Measurements from ENCODE around the gene MYF5. TPM values are rescaled to one million over a fixed set of nuclear protein-coding genes. Genes with fewer than 3 reads are reported as not detected.

The MYF5 gene
- total and polyA plus RNA-seq, 2 donors: not detected

- no peaks in the 10 kb centered on the region for H3K36me3 ChIP-seq (ENCODE audit: control insufficient read depth in 2 of 2, insufficient read depth in 2 of 2, low read length in 1 of 2)
- no peaks in the 10 kb centered on the region for H3K4me1 ChIP-seq (ENCODE audit: control insufficient read depth in 2 of 2, insufficient read depth in 2 of 2, low read length in 2 of 2)
- H3K9me3 ChIP-seq (ENCODE audit: control insufficient read depth in 2 of 2, insufficient read depth in 1 of 2, low read length in 1 of 2): no peaks in the 10 kb centered on the region
- peaks cover 5 to 11% of the 10 kb centered on the region in 2 donors for H3K27me3 ChIP-seq (ENCODE audit: control insufficient read depth in 2 of 2, insufficient read depth in 1 of 2, low read length in 1 of 2)
- peak overlapping the region in 1 of 2 donors; percentile 49 for H3K27ac ChIP-seq (ENCODE audit: low read depth in 1 of 2, low read length in 1 of 2)
- no peak overlapping the region for H3K4me3 ChIP-seq (ENCODE audit: low read length in 2 of 2)
- DNase-seq (ENCODE audit: low read depth in 6 of 9, low spot score in 9 of 9): no peak
- 68% methylated on average over 12 of the region's 12 CpGs for WGBS
Measured at GRCh38 chr12:80702889-80703805, 13.6 kb upstream of the MYF5 start.

- Histone ChIP-seq H3K9me3 (ENCODE audit: control insufficient read depth in 2 of 2, insufficient read depth in 1 of 2, low read length in 1 of 2) (peaks cover 0 to 2% of the 10 kb centered on the region in 2 donors), H3K36me3 (ENCODE audit: control insufficient read depth in 2 of 2, insufficient read depth in 2 of 2, low read length in 1 of 2) (no peaks in the 10 kb centered on the region), H3K27ac (ENCODE audit: low read depth in 1 of 2, low read length in 1 of 2) (no peak overlapping the region), H3K4me3 (ENCODE audit: low read length in 2 of 2) (no peak overlapping the region), H3K27me3 (ENCODE audit: control insufficient read depth in 2 of 2, insufficient read depth in 1 of 2, low read length in 1 of 2) (peaks cover 12 to 23% of the 10 kb centered on the region in 2 donors), H3K4me1 (ENCODE audit: control insufficient read depth in 2 of 2, insufficient read depth in 2 of 2, low read length in 2 of 2) (no peaks in the 10 kb centered on the region)
- 93% methylated on average over 2 of the region's 2 CpGs for WGBS
- no peak for DNase-seq (ENCODE audit: low read depth in 6 of 9, low spot score in 9 of 9)
Measured at GRCh38 chr12:80704420-80704819, 12.3 kb upstream of the MYF5 start.

DNA sequence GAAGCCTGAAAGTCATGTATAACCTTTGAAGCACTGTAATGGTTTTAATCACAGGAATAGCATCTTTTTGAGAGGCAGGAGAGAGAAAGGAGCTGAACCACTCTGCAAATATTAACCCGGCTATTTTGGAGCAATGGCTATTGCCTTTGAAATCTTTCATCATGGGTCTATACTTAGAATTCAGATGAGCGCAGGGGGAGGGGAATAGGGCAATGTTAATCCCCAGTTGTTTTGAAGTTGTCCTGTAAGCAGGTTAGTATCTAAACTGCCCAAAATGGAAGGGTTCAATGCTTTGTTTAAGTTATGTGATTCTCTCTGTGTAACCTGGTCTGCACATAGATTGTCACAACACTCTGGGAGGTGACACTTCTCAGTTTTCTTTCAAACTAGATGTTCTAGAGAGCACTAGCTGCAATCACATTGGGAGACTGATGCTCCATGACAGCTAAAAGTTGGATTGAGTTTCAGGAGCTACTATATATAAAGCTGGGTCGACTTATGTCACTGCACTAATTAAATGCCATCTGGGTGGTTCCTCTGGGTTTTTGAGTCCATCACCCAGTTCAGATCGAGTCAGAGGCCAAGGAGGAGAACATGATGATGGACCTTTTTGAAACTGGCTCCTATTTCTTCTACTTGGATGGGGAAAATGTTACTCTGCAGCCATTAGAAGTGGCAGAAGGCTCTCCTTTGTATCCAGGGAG, 9.4 kb upstream of the MYF5 start, which contains the start of gene MYF6:
MYF6 (plus strand) TSS at position 509 of the 704 bp plus-strand sequence; CDS start at position 595, 86 bp downstream.
- Histone ChIP-seq H3K27ac (ENCODE audit: low read depth in 1 of 2, low read length in 1 of 2) (no peak within 1 kb of the TSS), H3K9me3 (ENCODE audit: control insufficient read depth in 2 of 2, insufficient read depth in 1 of 2, low read length in 1 of 2) (peaks cover 0 to 2% of the 10 kb centered on the region in 2 donors), H3K4me3 (ENCODE audit: low read length in 2 of 2) (no peak within 1 kb of the TSS), H3K4me1 (ENCODE audit: control insufficient read depth in 2 of 2, insufficient read depth in 2 of 2, low read length in 2 of 2) (no peaks in the 10 kb centered on the region), H3K36me3 (ENCODE audit: control insufficient read depth in 2 of 2, insufficient read depth in 2 of 2, low read length in 1 of 2) (no peaks in the 10 kb centered on the region), H3K27me3 (ENCODE audit: control insufficient read depth in 2 of 2, insufficient read depth in 1 of 2, low read length in 1 of 2) (peaks cover 16 to 36% of the 10 kb centered on the region in 2 donors)
- DNase-seq (ENCODE audit: low read depth in 6 of 9, low spot score in 9 of 9): no peak
- WGBS: 64% methylated on average over 4 of the region's 4 CpGs

DNA sequence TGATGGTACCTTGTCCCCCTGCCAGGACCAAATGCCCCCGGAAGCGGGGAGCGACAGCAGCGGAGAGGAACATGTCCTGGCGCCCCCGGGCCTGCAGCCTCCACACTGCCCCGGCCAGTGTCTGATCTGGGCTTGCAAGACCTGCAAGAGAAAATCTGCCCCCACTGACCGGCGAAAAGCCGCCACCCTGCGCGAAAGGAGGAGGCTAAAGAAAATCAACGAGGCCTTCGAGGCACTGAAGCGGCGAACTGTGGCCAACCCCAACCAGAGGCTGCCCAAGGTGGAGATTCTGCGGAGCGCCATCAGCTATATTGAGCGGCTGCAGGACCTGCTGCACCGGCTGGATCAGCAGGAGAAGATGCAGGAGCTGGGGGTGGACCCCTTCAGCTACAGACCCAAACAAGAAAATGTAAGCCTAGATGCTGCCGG, 8.9 kb upstream of the MYF5 start:
- Histone ChIP-seq H3K27ac (ENCODE audit: low read depth in 1 of 2, low read length in 1 of 2) (no peak overlapping the region), H3K36me3 (ENCODE audit: control insufficient read depth in 2 of 2, insufficient read depth in 2 of 2, low read length in 1 of 2) (no peaks in the 10 kb centered on the region), H3K9me3 (ENCODE audit: control insufficient read depth in 2 of 2, insufficient read depth in 1 of 2, low read length in 1 of 2) (peaks cover 0 to 2% of the 10 kb centered on the region in 2 donors), H3K4me3 (ENCODE audit: low read length in 2 of 2) (no peak overlapping the region), H3K27me3 (ENCODE audit: control insufficient read depth in 2 of 2, insufficient read depth in 1 of 2, low read length in 1 of 2) (peaks cover 16 to 36% of the 10 kb centered on the region in 2 donors), H3K4me1 (ENCODE audit: control insufficient read depth in 2 of 2, insufficient read depth in 2 of 2, low read length in 2 of 2) (no peaks in the 10 kb centered on the region)
- 17% methylated on average over 21 of the region's 21 CpGs for WGBS
- no peak for DNase-seq (ENCODE audit: low read depth in 6 of 9, low spot score in 9 of 9)

DNA sequence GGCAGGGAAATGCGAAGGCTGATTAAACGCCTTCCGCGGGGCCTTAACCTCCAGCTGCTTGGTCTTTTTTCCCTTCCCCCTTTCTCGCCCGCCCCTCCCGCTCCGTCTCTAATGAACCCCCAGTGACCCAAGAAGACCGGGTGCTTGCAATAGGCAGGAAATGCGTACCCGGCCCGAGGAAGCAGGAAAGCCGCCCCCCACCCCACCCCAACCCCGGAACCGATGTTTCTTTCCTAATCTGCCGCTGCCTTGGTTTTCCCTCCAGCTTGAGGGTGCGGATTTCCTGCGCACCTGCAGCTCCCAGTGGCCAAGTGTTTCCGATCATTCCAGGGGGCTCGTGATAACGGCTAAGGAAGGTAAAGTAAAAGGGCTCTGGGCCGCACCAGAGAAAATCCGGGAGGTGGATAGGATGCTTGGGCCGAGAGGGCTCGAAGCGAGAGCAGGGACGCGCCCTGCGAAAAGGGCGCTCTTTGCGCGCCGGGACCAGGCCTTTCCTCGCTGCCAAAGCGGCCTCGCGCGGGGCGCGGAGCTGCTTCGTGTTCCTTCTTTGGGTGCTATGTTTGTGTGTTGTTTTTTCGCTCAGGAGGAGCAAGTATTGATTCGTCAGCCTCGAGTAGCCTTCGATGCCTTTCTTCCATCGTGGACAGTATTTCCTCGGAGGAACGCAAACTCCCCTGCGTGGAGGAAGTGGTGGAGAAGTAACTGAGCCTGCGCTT, 8.3 kb upstream of the MYF5 start:
- Histone ChIP-seq H3K9me3 (ENCODE audit: control insufficient read depth in 2 of 2, insufficient read depth in 1 of 2, low read length in 1 of 2) (peaks cover 0 to 2% of the 10 kb centered on the region in 2 donors), H3K27ac (ENCODE audit: low read depth in 1 of 2, low read length in 1 of 2) (no peak overlapping the region), H3K27me3 (ENCODE audit: control insufficient read depth in 2 of 2, insufficient read depth in 1 of 2, low read length in 1 of 2) (peaks cover 16 to 36% of the 10 kb centered on the region in 2 donors), H3K4me3 (ENCODE audit: low read length in 2 of 2) (no peak overlapping the region), H3K36me3 (ENCODE audit: control insufficient read depth in 2 of 2, insufficient read depth in 2 of 2, low read length in 1 of 2) (no peaks in the 10 kb centered on the region), H3K4me1 (ENCODE audit: control insufficient read depth in 2 of 2, insufficient read depth in 2 of 2, low read length in 2 of 2) (no peaks in the 10 kb centered on the region)
- no peak for DNase-seq (ENCODE audit: low read depth in 6 of 9, low spot score in 9 of 9)
- WGBS: 4% methylated on average over 50 of the region's 50 CpGs

- WGBS: 15% methylated on average over 10 of the region's 10 CpGs
- Histone ChIP-seq H3K4me1 (ENCODE audit: control insufficient read depth in 2 of 2, insufficient read depth in 2 of 2, low read length in 2 of 2) (no peaks in the 10 kb centered on the region), H3K9me3 (ENCODE audit: control insufficient read depth in 2 of 2, insufficient read depth in 1 of 2, low read length in 1 of 2) (peaks cover 0 to 2% of the 10 kb centered on the region in 2 donors), H3K27ac (ENCODE audit: low read depth in 1 of 2, low read length in 1 of 2) (no peak overlapping the region), H3K27me3 (ENCODE audit: control insufficient read depth in 2 of 2, insufficient read depth in 1 of 2, low read length in 1 of 2) (peaks cover 16 to 40% of the 10 kb centered on the region in 2 donors), H3K36me3 (ENCODE audit: control insufficient read depth in 2 of 2, insufficient read depth in 2 of 2, low read length in 1 of 2) (no peaks in the 10 kb centered on the region), H3K4me3 (ENCODE audit: low read length in 2 of 2) (no peak overlapping the region)
- DNase-seq (ENCODE audit: low read depth in 6 of 9, low spot score in 9 of 9): no peak
Measured at GRCh38 chr12:80708975-80709328, 7.8 kb upstream of the MYF5 start.

- Histone ChIP-seq H3K27ac (ENCODE audit: low read depth in 1 of 2, low read length in 1 of 2) (no peak overlapping the region), H3K4me3 (ENCODE audit: low read length in 2 of 2) (no peak overlapping the region), H3K9me3 (ENCODE audit: control insufficient read depth in 2 of 2, insufficient read depth in 1 of 2, low read length in 1 of 2) (peaks cover 0 to 2% of the 10 kb centered on the region in 2 donors), H3K36me3 (ENCODE audit: control insufficient read depth in 2 of 2, insufficient read depth in 2 of 2, low read length in 1 of 2) (no peaks in the 10 kb centered on the region), H3K4me1 (ENCODE audit: control insufficient read depth in 2 of 2, insufficient read depth in 2 of 2, low read length in 2 of 2) (no peaks in the 10 kb centered on the region), H3K27me3 (ENCODE audit: control insufficient read depth in 2 of 2, insufficient read depth in 1 of 2, low read length in 1 of 2) (peaks cover 21 to 51% of the 10 kb centered on the region in 2 donors)
- WGBS: 43% methylated on average over 20 of the region's 20 CpGs
- no peak for DNase-seq (ENCODE audit: low read depth in 6 of 9, low spot score in 9 of 9)
Measured at GRCh38 chr12:80709811-80710726, 6.6 kb upstream of the MYF5 start.

- Histone ChIP-seq H3K9me3 (ENCODE audit: control insufficient read depth in 2 of 2, insufficient read depth in 1 of 2, low read length in 1 of 2) (peaks cover 0 to 2% of the 10 kb centered on the region in 2 donors), H3K4me3 (ENCODE audit: low read length in 2 of 2) (no peak overlapping the region), H3K27me3 (ENCODE audit: control insufficient read depth in 2 of 2, insufficient read depth in 1 of 2, low read length in 1 of 2) (peaks cover 26 to 59% of the 10 kb centered on the region in 2 donors), H3K4me1 (ENCODE audit: control insufficient read depth in 2 of 2, insufficient read depth in 2 of 2, low read length in 2 of 2) (no peaks in the 10 kb centered on the region), H3K27ac (ENCODE audit: low read depth in 1 of 2, low read length in 1 of 2) (no peak overlapping the region), H3K36me3 (ENCODE audit: control insufficient read depth in 2 of 2, insufficient read depth in 2 of 2, low read length in 1 of 2) (no peaks in the 10 kb centered on the region)
- no peak for DNase-seq (ENCODE audit: low read depth in 6 of 9, low spot score in 9 of 9)
- 89% methylated on average over 1 of the region's 1 CpG for WGBS
Measured at GRCh38 chr12:80710727-80711449, 5.8 kb upstream of the MYF5 start.

Data from thymus (tissue), 11 donors.